Lung (tissue), 12 donors: Measurements from ENCODE around the gene NFAM1. TPM values are rescaled to one million over a fixed set of nuclear protein-coding genes. Genes with fewer than 3 reads are reported as not detected.

Experiments used
- ATAC-seq: fragments of 200-7000 bp; cut with Tn5 transposase; one replicate; pipeline ENCODE4 v1.9.1; 2020; ENCODE audit warnings: moderate number of reproducible peaks; ENCODE audit not compliant: insufficient read depth, low FRiP score
- DNase-seq, 3 donors: peaks; one replicate each; pipeline ENCODE4 v3.0.0-alpha.2; 2013 to 2017
- H3K27ac ChIP-seq, 2 donors: one replicate each; pipeline ENCODE4 v1.5.1; 2013; ENCODE audit warnings: mild to moderate bottlenecking in 2 of 2, moderate library complexity in 2 of 2, control low read depth in 1 of 2, inconsistent platforms in 1 of 2, low read depth in 1 of 2, low read length in 1 of 2
- H3K27me3 ChIP-seq, 3 donors: one replicate each; pipeline ENCODE4 v1.5.1; 2013; ENCODE audit warnings: low read length in 2 of 3; ENCODE audit not compliant: control insufficient read depth in 3 of 3, insufficient read depth in 3 of 3
- H3K36me3 ChIP-seq, 4 donors: one replicate each; pipeline ENCODE4 v1.5.1; 2013; ENCODE audit warnings: low read length in 4 of 4, mild to moderate bottlenecking in 1 of 4, moderate library complexity in 1 of 4; ENCODE audit not compliant: control insufficient read depth in 4 of 4, insufficient read depth in 4 of 4
- H3K4me1 ChIP-seq, 5 donors: one replicate each; pipeline ENCODE4 v1.5.1; 2013; ENCODE audit warnings: low read length in 5 of 5, mild to moderate bottlenecking in 2 of 5, moderate library complexity in 1 of 5; ENCODE audit not compliant: control insufficient read depth in 5 of 5, insufficient read depth in 5 of 5
- H3K4me3 ChIP-seq: one replicate; pipeline ENCODE4 v1.5.1; 2013; ENCODE audit warnings: mild to moderate bottlenecking, control low read depth, moderate library complexity
- H3K9ac ChIP-seq, 2 donors: one replicate each; pipeline ENCODE4 v1.5.1; 2013; ENCODE audit warnings: low read length in 2 of 2, control low read depth in 1 of 2; ENCODE audit not compliant: insufficient read depth in 1 of 2
- H3K9me3 ChIP-seq, 4 donors: one replicate each; pipeline ENCODE4 v1.5.1; 2013; ENCODE audit warnings: low read length in 3 of 4, mild to moderate bottlenecking in 1 of 4, moderate library complexity in 1 of 4; ENCODE audit not compliant: control insufficient read depth in 4 of 4, insufficient read depth in 3 of 4
- CTCF ChIP-seq: IDR thresholded peaks from 2 replicates; pipeline ENCODE4 v1.5.1; 2012; ENCODE audit warnings: mild to moderate bottlenecking; ENCODE audit errors: control extremely low read depth, extremely low read depth
- WGBS, 2 donors: extraction: QIAGEN DNeasy Blood & Tissue Kit; methylation state at CpG; one replicate each; pipeline ENCODE4 v1.1.7; 2013; 5-methylcytosine and 5-hydroxymethylcytosine counted together
- polyA plus RNA-seq, 2 donors: library from polyadenylated mRNA; stranded (reverse); fragments of 200-250 nt; gene quantifications; one replicate each; pipeline ENCODE4 v1.2.1, GENCODE V29; 2013
- total RNA-seq, 2 donors: library from RNA; depleted of rRNA in 1 of 2; stranded (reverse); fragments of >200 nt in 1 of 2; gene quantifications; one replicate each; pipeline ENCODE4 v1.2.1, GENCODE V29; 2014 to 2021
- donor health status: control.
- donor health status: control.
- donor health status: Bipolar disorder and iron deficiency.
- donor health status: healthy.
- donor health status: DM: yes; HTN: yes; CAD: no.

The NFAM1 gene
- total and polyA plus RNA-seq, 4 donors: 2.2 to 24.6 (median 9.0) TPM

GRCh38 chr22:42431401-42432019, 693 bp downstream of the NFAM1 start:
- no peak overlapping the region for H3K4me3 ChIP-seq
- ATAC-seq (no peak), DNase-seq (no peak)
- peak overlapping the region in 1 of 2 donors; percentile 69 for H3K27ac ChIP-seq
- peaks cover 0 to 5% (median 0%) of the 10 kb centered on the region in 3 donors for H3K27me3 ChIP-seq
- no peaks in the 10 kb centered on the region for H3K36me3 ChIP-seq
- no peak overlapping the region for H3K9ac ChIP-seq
- no peaks in the 10 kb centered on the region for H3K9me3 ChIP-seq
- no peak for TF ChIP-seq CTCF
- peaks cover 0 to 43% (median under 1%) of the 10 kb centered on the region in 5 donors for H3K4me1 ChIP-seq
- 34 to 41% methylated on average over 16 to 17 of the region's 17 CpGs for WGBS, 2 donors

- Histone ChIP-seq H3K9ac (no peak overlapping the region), H3K4me3 (no peak overlapping the region), H3K27ac (peak overlapping the region in 1 of 2 donors; percentile 0), H3K9me3 (no peaks in the 10 kb centered on the region), H3K36me3 (no peaks in the 10 kb centered on the region), H3K4me1 (peaks cover 0 to 38% (median 0%) of the 10 kb centered on the region in 5 donors), H3K27me3 (peaks cover 0 to 5% (median 0%) of the 10 kb centered on the region in 3 donors)
- DNase-seq: no peak
- TF ChIP-seq CTCF: no peak
- ATAC-seq: no peak
- 36 to 59% methylated on average over 9 of the region's 9 CpGs for WGBS, 2 donors
Observed at GRCh38 chr22:42430528-42431125, 1.6 kb downstream of the NFAM1 start.

GRCh38 chr22:42428760-42429159, 3.4 kb downstream of the NFAM1 start:
- 90 to 91% methylated on average over 3 of the region's 3 CpGs for WGBS, 2 donors
- ATAC-seq: no peak
- no peak for DNase-seq

More at GRCh38 chr22:42428760-42429159, 3.4 kb downstream of the NFAM1 start:
- H3K27ac ChIP-seq: no peak overlapping the region
- H3K9me3 ChIP-seq: no peaks in the 10 kb centered on the region
- H3K4me3 ChIP-seq: no peak overlapping the region
- no peak overlapping the region for H3K9ac ChIP-seq
- H3K27me3 ChIP-seq: peaks cover 0 to 5% (median 0%) of the 10 kb centered on the region in 3 donors
- no peaks in the 10 kb centered on the region for H3K36me3 ChIP-seq
- H3K4me1 ChIP-seq: peaks cover 0 to 26% (median 0%) of the 10 kb centered on the region in 5 donors
- TF ChIP-seq CTCF: no peak
